Suprapubic skin (tissue), 4 donors: ENCODE results near the gene ALDH3B1.

ENCODE experiments used
- EP300 ChIP-seq: sonication (generic); formaldehyde crosslinking; IDR thresholded peaks from one replicate; pipeline ENCODE4 v1.6.1; 2017; ENCODE audit warnings: antibody characterized with exemption
- POLR2A ChIP-seq, 2 donors: fragments of 450-650 bp; IDR thresholded peaks; one replicate each; pipeline ENCODE4 v1.6.1; 2017; ENCODE audit warnings: antibody characterized with exemption in 2 of 2, mild to moderate bottlenecking in 2 of 2, moderate library complexity in 2 of 2
- POLR2AphosphoS5 ChIP-seq, 3 donors: sonication (generic); formaldehyde crosslinking; IDR thresholded peaks; one replicate each; pipeline ENCODE4 v1.6.1; 2017; ENCODE audit warnings: antibody characterized with exemption in 3 of 3
- TF ChIP-seq, protein P1 (sequence below), 2 donors: fragments of 200-600 bp in 1 of 2; fragments of 450-650 bp in 1 of 2; sonication (generic) in 1 of 2; IDR thresholded peaks; one replicate each; pipeline ENCODE4 v1.5.1; 2016 to 2019; ENCODE audit warnings: antibody characterized with exemption in 2 of 2, mild to moderate bottlenecking in 1 of 2, moderate library complexity in 1 of 2

DNA sequence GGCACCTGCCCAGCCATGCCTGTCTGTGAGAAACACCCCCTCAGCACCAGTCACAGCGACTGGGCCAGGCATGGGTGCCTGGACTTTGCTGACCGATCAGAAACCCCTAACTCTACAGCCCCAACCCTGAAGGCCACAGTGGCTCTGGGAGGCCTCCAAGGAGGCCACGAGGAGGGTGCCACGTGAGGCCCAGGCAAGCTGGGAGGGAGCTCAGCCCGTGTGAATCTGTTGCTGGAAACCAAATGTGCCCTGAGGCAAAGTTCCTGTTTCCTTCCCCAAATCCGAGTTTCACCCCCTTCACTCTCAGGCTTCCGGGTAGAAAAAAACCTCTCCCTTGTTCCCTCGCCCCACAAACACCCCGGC is 7.6 kb upstream of the ALDH3B1 start:
- TF ChIP-seq, protein P1, sequence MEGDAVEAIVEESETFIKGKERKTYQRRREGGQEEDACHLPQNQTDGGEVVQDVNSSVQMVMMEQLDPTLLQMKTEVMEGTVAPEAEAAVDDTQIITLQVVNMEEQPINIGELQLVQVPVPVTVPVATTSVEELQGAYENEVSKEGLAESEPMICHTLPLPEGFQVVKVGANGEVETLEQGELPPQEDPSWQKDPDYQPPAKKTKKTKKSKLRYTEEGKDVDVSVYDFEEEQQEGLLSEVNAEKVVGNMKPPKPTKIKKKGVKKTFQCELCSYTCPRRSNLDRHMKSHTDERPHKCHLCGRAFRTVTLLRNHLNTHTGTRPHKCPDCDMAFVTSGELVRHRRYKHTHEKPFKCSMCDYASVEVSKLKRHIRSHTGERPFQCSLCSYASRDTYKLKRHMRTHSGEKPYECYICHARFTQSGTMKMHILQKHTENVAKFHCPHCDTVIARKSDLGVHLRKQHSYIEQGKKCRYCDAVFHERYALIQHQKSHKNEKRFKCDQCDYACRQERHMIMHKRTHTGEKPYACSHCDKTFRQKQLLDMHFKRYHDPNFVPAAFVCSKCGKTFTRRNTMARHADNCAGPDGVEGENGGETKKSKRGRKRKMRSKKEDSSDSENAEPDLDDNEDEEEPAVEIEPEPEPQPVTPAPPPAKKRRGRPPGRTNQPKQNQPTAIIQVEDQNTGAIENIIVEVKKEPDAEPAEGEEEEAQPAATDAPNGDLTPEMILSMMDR (IDR thresholded peaks at IDR 0.05), result no peak
- no peak for TF ChIP-seq POLR2A (IDR thresholded peaks at IDR 0.05)
- no peak for TF ChIP-seq POLR2AphosphoS5 (IDR thresholded peaks at IDR 0.05)
- TF ChIP-seq EP300, result no peak
